Panc1 (cell line): ENCODE results near the gene CDCA7.

ENCODE experiments used
- CTCF ChIP-seq: fragments of 450-650 bp; IDR thresholded peaks from 2 replicates; pipeline ENCODE4 v1.5.1; 2017; ENCODE audit warnings: mild to moderate bottlenecking
- REST ChIP-seq, 2 experiments: IDR thresholded peaks; 2 replicates each; pipeline ENCODE4 v1.6.1; 2011 to 2012; ENCODE audit warnings: low read depth in 2 of 2, control low read depth in 1 of 2, low read length in 1 of 2, mild to moderate bottlenecking in 1 of 2, moderate library complexity in 1 of 2; ENCODE audit not compliant: insufficient read depth in 1 of 2
- SIN3A ChIP-seq: IDR thresholded peaks from 2 replicates; pipeline ENCODE4 v1.6.1; 2012; ENCODE audit warnings: low read depth, mild to moderate bottlenecking, low read length, moderate library complexity, borderline replicate concordance; ENCODE audit not compliant: insufficient read depth

- TF ChIP-seq CTCF = no peak
- no peak for TF ChIP-seq REST (IDR thresholded peaks at IDR 0.05; ENCODE audit: insufficient read depth in 1 of 2, low read depth in 2 of 2, low read length in 1 of 2)
- no peak for TF ChIP-seq SIN3A
These were observed 52.5 kb downstream of the CDCA7 start for GRCh38 chr2:173407176-173407575.
